Progenitor cell of endocrine pancreas (in vitro differentiated cells): Measurements from ENCODE around the gene SFTPA2. TPM values are rescaled to one million over a fixed set of nuclear protein-coding genes. Genes with fewer than 3 reads are reported as not detected.
"Not testable (repeated sequence)": the region's sequence is repeated elsewhere in the genome, so short reads cannot be mapped to it uniquely, and the experiment has no call there.

Source experiments
- DNase-seq: peaks from one replicate; pipeline ENCODE4 v3.0.0; 2021; ENCODE audit warnings: low spot score; ENCODE audit not compliant: unreplicated experiment
- H3K27ac Mint-ChIP-seq: 2 replicates; pipeline ENCODE4 v1.8.0; 2021; ENCODE audit warnings: mild to moderate bottlenecking, moderate library complexity, mixed read lengths
- H3K27me3 Mint-ChIP-seq: 2 replicates; pipeline ENCODE4 v1.8.0; 2021; ENCODE audit warnings: mixed read lengths
- H3K36me3 Mint-ChIP-seq: 2 replicates; pipeline ENCODE4 v1.8.0; 2022; ENCODE audit warnings: mixed read lengths; ENCODE audit not compliant: insufficient read depth
- H3K4me1 Mint-ChIP-seq: 2 replicates; pipeline ENCODE4 v1.8.0; 2021; ENCODE audit warnings: low read depth, mixed read lengths
- H3K4me3 Mint-ChIP-seq: 2 replicates; pipeline ENCODE4 v1.8.0; 2021; ENCODE audit warnings: low read depth, mild to moderate bottlenecking, moderate library complexity, mixed read lengths
- H3K9me3 Mint-ChIP-seq: 2 replicates; pipeline ENCODE4 v1.8.0; 2021; ENCODE audit warnings: low read depth, mixed read lengths
- CTCF ChIP-seq: fragments of 200-600 bp; sonication (generic); IDR thresholded peaks from one replicate; pipeline ENCODE4 v1.5.0; 2021; ENCODE audit warnings: antibody characterized with exemption, mild to moderate bottlenecking; ENCODE audit not compliant: unreplicated experiment
- total RNA-seq: library from RNA; stranded (reverse); gene quantifications from 2 replicates; pipeline ENCODE4 v1.2.1, GENCODE V29; 2021

The SFTPA2 gene
- total RNA-seq, 1 donor from 2014 or later: not detected

DNA sequence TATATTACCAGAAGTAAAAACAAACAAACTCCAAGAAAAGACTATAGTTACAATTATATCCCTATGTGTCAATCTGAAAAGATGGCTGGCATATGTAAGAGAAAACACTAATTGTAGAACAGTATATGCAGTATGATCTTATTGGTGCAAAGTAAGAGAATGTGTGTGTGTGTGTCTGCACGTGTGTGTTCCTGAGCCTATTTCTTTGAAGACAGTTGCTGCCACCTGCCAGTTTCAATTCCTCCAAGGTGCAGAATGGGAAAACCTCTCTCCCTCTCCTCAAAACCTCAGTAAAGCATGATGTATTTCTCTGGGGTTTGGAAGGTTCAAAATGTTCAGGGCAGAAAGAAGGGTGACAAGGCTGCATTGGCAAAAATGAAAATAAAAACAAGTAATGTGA, 41.7 kb upstream of the SFTPA2 start:
- H3K4me1 Mint-ChIP-seq: no peaks in the 10 kb centered on the region
- H3K4me3 Mint-ChIP-seq: no peak overlapping the region
- DNase-seq: no peak
- no peaks in the 10 kb centered on the region for H3K36me3 Mint-ChIP-seq
- no peak overlapping the region for H3K27ac Mint-ChIP-seq
- H3K27me3 Mint-ChIP-seq: peaks cover 32% of the 10 kb centered on the region
- no peak for TF ChIP-seq CTCF
- peaks cover 22% of the 10 kb centered on the region for H3K9me3 Mint-ChIP-seq

DNA sequence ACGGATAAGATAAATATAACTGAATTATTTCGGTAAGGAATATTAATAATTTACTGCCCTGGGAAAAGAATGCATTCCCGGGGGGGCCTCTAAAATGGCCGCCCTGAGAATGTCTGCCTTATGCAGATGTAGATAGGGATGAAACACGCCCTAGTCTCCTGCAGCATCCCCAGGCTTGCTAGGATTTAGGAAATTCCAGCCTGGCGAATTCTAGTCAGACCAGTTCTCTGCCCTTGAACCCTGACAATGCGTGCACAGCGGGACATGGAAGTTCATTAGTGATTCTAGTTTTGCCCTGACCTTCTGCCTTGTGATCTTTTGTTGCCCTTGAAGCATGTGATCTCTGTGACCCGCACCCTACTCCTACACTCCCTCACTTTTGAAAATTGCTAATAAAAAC, 39.4 kb upstream of the SFTPA2 start:
- H3K27ac Mint-ChIP-seq, H3K4me3 Mint-ChIP-seq, DNase-seq, H3K36me3 Mint-ChIP-seq, H3K4me1 Mint-ChIP-seq: not testable (repeated sequence)
- Mint-ChIP-seq H3K27me3 (peaks cover 25% of the 10 kb centered on the region), H3K9me3 (peaks cover 22% of the 10 kb centered on the region)

DNA sequence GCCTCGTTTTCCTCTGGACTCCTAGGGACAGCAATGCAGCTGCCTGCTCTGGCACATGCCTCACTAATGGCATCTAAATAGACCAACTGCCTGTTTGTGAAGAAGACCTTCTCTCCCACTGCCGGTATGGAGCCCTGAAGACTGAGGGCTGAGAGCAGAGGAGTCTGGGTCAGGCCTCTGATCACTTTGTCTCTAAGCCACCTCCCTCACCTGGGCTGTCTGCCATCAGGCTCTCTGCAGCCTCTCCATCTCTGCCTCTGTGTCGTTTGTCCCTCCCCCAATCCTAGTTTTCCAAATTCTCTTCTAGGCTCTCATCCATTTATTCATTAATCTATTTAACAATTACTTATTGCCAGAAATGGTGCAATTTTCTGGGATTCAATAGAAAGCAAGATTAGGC, 35.3 kb upstream of the SFTPA2 start:
- H3K9me3 Mint-ChIP-seq: peaks cover 18% of the 10 kb centered on the region
- no peak for TF ChIP-seq CTCF
- no peaks in the 10 kb centered on the region for H3K4me1 Mint-ChIP-seq
- no peak overlapping the region for H3K4me3 Mint-ChIP-seq
- no peaks in the 10 kb centered on the region for H3K36me3 Mint-ChIP-seq
- DNase-seq: no peak
- H3K27me3 Mint-ChIP-seq: peaks cover 13% of the 10 kb centered on the region
- no peak overlapping the region for H3K27ac Mint-ChIP-seq

DNA sequence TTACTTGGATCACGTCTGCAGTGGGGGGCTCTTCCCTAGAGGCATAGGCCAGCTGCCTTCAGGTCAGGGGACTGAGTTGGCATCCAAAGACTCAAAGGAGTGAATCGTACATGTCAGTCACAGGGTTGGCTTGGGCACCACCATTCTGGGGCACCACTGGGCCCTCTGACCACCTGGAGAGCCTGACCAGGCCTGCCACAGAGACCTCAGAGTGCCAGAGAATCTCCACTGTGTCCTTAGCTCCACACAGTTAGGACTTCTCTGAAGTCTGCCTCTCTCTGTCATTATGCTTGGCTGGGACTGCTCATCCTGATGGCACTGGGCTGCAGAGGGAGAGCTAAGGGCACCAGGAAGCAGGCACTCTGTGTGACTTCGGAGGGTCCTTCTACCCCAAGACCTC, 34.4 kb upstream of the SFTPA2 start:
- DNase-seq, H3K4me1 Mint-ChIP-seq, H3K4me3 Mint-ChIP-seq, H3K36me3 Mint-ChIP-seq, H3K27ac Mint-ChIP-seq: not testable (repeated sequence)
- Mint-ChIP-seq H3K9me3 (peaks cover 18% of the 10 kb centered on the region), H3K27me3 (peaks cover 14% of the 10 kb centered on the region)

- Mint-ChIP-seq H3K4me1 (no peaks in the 10 kb centered on the region), H3K9me3 (peaks cover 13% of the 10 kb centered on the region), H3K4me3 (no peak overlapping the region), H3K27me3 (peaks cover 16% of the 10 kb centered on the region), H3K36me3 (no peaks in the 10 kb centered on the region), H3K27ac (no peak overlapping the region)
- DNase-seq: no peak
- no peak for TF ChIP-seq CTCF
These were observed 33.2 kb upstream of the SFTPA2 start for GRCh38 chr10:79593377-79593776.

- Mint-ChIP-seq H3K9me3 (no peaks in the 10 kb centered on the region), H3K4me3 (no peak overlapping the region), H3K36me3 (no peaks in the 10 kb centered on the region), H3K27me3 (peaks cover 11% of the 10 kb centered on the region), H3K4me1 (peaks cover 3% of the 10 kb centered on the region), H3K27ac (no peak overlapping the region)
- TF ChIP-seq CTCF: no peak
- no peak for DNase-seq
These were observed 28.6 kb upstream of the SFTPA2 start for GRCh38 chr10:79588800-79589199.
